GM11168 (cell line): ENCODE results near the gene EWSR1.

Experiments
- in situ Hi-C: fragments of 300-500 bp; cut with MboI; formaldehyde crosslinking; loops from one replicate; pipeline ENCODE4 v1.12.0; 2022; ENCODE audit warnings: low sequenced_read_pairs; ENCODE audit not compliant: unreplicated experiment

The EWSR1 gene

DNA sequence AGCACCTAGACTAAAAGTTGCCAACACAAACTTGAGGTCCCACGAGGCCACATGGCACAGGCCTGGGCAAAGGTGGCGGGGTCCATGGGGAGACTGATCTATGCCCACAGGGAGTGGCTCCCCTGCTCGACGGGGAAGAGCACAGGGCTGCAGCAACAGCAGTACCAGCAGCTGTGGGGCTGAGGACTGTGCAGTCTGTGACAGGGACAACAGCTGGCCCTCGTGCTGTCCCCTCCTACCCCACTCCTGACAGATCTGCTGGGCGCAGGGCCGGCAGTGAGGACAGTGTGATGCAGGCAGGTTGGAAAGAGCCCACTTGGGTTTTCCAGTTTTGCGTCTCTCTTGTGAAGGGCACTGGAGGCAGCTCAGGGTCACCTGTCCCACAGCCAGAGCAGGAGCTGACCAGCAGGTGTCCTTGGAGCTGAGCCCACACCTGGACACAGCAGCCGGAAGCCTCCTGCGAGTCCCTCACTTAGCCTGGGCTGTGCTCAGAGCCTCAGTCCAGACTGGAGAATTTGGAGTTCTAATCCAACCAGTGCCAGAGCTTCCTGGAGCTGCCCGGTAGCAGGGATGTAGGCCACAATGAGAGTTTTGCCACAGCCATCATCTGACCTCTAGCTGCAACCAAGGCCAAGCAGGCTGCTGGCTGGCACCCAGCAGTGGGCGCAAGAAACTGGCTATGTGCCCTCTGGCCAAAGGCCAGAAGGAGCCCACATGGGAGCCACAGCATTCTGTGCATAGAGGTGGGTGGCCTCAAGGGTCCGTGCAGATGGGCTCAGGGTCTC lies 34.8 kb downstream of the EWSR1 start:
- in situ Hi-C loops, result no loop called here

DNA sequence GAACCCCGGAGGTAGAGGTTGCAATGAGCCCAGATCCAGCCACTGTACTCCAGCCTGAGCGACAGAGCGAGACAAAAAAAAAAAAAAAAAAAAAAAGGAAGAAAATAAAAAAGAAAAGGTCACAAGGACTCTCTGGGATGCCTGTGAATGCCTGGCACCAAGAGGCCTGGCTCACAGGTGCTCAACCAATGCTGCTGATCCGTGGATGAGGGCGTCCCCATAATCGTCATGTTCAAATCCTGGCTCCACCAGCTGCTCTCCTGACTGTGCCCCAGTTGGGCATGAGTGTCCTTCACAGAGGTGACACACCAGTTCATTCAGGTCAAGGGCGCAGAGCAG lies 37.7 kb downstream of the EWSR1 start:
- in situ Hi-C loops, result no loop called here

DNA sequence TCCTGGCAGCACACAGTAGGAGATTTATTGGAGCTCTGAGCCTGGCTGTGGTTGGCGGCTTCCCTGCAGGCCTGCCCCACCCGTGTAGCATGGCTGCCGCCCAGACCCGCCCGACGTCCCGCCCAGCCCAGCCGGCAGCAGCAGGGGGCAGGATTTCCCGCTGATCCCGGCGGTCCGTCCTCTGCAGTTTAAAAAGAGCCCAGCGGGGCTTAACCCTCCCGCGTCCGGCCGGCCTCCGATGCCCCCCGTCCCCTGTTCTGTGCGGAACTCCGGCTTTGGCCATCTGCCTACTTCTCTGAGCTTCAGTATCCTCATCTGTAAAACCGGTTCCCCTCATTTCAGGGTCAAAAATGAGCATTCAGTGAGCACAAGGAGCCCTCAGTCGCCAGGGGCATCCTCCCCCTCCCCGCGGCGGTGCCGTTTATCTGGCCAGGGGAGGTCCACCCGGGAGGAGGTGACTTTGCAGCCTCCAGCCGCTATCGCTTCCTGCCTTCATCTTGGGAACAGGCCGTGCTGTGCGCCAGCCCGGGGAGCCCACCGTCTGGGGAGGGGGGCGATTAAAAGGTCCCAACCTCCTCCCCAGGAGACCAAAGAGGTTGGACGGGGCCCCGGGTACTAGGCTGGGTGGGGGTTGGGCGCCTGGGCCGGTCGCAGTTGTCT lies 38.2 kb downstream of the EWSR1 start, which contains the start of gene GAS2L1:
TSS of gene GAS2L1 (plus strand) at position 476 of the 660 bp plus-strand sequence. CDS start 1,456 bp downstream, outside the sequence.
- in situ Hi-C loops, result no loop called here

DNA sequence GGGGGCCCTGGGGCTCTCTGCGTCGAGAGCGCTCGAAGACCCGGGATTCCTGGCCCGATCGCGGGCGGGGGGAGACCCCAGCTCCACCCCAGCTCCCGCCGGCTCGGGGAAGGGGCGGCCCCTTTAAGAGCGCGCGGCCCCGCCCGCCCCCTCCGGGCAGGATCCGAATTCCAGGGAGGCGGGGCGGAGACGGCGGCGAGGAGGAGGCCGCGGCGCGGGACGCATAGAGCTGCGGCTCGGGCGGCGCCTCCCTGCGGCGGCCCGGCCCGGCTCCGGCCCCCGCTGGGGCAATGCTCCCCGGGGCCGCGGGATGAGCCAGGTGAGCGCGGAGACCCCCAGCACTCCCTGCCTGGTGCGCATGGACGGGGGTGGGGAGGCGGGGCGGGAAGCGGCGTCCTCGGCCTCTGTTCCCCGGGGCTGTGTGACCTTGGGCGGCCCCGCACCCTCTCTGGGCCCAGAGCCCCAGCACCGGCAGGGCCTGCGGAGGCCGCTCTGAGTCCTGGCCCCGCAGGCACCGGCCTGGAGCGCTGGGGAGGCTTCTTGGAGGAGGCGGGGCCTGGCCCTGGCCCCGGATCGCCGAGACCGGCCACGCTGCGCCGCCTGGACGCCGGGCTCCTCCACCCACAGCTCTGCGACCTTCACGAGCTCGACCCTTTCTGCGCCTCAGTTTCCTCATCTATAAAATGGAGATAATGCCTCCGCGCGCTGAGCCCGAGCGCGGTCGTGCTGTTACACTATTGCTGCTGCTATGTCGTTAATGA lies 38.9 kb downstream of the EWSR1 start:
- in situ Hi-C loops, result no loop called here

- in situ Hi-C loops, result no loop called here
These were observed 39.6 kb downstream of the EWSR1 start for GRCh38 chr22:29307596-29308147.

DNA sequence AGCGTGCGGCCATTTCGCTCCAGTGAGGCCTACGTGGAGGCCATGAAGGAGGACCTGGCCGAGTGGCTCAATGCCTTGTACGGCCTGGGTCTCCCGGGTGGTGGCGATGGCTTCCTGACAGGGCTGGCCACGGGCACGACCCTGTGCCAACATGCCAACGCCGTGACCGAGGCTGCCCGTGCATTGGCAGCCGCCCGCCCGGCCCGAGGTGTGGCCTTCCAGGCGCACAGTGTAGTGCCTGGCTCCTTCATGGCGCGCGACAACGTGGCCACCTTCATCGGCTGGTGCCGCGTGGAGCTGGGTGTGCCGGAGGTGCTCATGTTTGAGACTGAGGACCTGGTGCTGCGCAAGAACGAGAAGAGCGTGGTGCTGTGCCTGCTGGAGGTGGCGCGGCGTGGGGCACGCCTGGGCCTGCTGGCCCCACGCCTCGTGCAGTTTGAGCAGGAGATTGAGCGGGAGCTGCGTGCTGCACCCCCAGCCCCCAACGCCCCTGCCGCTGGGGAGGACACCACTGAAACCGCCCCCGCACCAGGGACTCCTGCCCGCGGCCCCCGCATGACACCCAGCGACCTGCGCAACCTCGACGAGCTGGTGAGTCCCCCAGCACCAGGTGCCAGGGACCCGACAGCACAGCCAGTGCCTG lies 40.2 kb downstream of the EWSR1 start:
- in situ Hi-C loops, result no loop called here

- in situ Hi-C loops, result no loop called here
These were observed 40.8 kb downstream of the EWSR1 start for GRCh38 chr22:29308791-29309262.

GRCh38 chr22:29309332-29310064 lies 41.4 kb downstream of the EWSR1 start:
- in situ Hi-C loops, result no loop called here

DNA sequence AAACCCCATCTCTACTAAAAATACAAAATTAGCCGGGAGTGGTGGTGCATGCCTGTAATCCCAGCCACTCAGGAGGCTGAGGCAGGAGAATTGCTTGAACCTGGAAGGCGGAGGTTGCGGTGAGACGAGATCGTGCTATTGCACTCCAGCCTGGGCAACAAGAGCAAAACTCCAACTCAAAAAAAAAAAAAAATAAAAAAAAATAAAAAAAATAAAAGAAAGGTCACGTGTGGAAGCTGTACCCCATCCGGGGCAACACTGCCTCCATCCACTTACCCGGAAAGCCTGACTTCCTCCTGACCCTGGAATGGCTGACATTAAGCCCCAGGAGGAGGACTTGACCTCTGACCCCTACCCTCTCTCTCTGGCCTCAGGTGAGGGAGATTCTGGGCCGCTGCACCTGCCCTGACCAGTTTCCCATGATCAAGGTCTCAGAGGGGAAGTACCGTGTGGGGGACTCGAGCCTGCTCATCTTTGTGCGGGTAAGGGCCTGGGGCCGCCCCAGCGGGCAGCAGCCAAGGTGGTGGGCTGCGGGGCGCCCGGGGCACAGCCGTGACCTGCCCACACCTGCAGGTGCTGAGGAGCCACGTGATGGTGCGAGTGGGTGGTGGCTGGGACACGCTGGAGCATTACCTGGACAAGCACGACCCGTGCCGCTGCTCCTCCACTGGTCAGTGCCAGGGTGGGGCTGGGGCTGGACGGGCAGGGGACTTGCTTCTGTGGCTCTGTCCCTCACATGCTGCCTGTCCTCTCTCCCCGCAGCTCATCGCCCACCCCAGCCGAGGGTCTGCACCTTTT lies 42.2 kb downstream of the EWSR1 start:
- in situ Hi-C loops, result no loop called here

- in situ Hi-C loops, result no loop called here
These were observed 42.8 kb downstream of the EWSR1 start for GRCh38 chr22:29310863-29311339.

DNA sequence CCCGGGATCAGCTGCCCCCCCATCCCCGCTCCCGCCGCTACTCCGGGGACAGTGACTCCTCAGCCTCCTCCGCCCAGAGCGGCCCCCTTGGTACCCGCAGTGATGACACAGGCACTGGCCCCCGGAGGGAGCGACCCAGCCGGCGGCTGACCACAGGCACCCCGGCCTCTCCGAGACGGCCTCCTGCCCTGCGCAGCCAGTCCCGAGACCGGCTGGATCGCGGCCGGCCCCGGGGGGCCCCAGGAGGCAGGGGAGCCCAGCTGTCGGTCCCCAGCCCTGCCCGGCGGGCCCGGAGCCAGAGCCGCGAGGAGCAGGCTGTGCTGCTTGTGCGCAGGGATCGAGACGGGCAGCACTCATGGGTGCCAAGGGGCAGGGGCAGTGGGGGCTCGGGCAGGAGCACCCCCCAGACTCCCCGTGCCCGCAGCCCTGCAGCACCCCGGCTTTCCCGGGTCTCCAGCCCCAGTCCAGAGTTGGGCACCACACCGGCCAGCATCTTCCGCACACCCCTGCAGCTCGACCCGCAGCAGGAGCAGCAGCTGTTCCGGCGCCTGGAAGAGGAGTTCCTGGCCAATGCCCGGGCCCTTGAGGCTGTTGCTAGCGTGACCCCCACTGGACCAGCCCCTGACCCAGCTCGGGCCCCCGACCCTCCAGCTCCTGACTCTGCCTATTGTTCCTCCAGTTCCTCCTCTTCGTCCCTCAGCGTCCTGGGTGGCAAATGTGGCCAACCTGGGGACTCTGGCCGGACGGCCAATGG lies 43.6 kb downstream of the EWSR1 start:
- in situ Hi-C loops, result no loop called here

DNA sequence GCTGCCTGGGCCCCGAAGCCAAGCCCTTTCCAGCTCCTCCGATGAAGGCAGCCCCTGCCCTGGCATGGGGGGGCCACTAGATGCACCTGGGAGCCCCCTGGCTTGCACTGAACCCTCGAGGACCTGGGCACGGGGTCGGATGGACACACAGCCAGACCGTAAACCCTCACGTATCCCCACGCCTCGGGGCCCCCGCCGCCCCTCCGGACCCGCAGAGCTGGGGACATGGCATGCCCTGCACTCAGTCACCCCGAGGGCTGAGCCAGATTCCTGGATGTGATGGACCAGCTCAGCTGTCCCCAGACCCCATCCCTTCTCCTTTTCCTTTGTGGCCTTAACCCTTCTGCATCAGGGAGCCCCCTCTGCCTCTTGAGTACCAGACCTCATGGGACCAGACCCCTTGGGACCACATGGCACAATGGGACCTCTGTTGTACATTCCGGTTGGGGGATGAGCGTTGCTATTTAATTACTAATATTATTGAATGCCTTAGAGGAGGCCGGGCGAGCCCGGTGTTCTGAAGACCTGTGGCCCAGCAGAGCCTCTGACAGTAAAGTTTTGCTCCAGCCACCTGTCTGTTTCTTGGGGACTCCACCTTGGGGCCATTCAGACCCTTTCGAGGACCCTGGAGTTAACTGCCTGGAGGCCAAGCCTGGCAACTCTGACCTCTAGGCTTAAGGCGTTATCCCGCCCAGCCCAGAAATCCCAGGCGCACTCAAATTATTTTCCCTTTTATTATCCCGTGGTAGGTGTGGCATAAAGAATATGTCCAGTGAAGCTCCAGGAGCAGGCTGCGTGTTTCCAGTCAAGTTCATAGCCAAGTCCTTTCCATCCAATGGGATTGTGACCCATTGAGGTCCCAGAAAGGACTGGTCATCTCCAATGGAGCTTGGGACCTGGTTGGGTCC lies 44.4 kb downstream of the EWSR1 start:
- in situ Hi-C loops, result no loop called here

DNA sequence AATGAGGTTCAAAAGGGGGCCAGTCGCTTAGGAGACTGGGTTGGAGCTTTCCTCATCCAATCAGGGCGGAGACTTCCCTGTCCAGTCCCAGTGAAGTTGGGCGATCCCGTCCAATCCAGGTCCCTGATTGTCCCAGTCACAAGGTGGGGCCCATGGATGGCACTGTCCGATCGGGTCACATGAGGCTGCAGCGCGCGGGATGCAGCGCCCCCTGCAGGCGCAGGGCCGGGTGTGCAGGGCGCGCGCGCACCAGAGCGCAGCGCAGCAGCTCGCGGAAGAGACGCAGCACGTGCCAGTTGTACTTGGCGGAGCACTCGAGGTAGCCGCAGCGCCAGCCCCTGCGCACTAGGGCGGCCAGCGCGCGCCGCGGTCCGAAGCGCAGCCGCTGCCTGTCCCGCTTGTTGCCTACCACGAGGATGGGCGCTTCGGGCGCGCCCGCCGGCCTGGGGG lies 45.1 kb downstream of the EWSR1 start:
- in situ Hi-C loops, result no loop called here

- in situ Hi-C loops, result no loop called here
These were observed 45.8 kb downstream of the EWSR1 start for GRCh38 chr22:29313576-29314466.

- in situ Hi-C loops, result no loop called here
These were observed 46.6 kb downstream of the EWSR1 start for GRCh38 chr22:29314537-29315285.
